ENCODE data around the gene CDKAL1.
A peak's percentile ranks its signal among the peaks of the same experiment; 100 is the strongest.
"Not testable (repeated sequence)": the region's sequence is repeated elsewhere in the genome, so short reads cannot be mapped to it uniquely, and the experiment has no call there.

CDKAL1 gene

GRCh38 chr6:20497216-20498040, 36.8 kb upstream of the CDKAL1 start:
- DNase-seq (ENCODE audit: low read depth, low spot score), result peak; percentile 26
- no peak overlapping the region for H3K4me3 ChIP-seq (ENCODE audit: low read depth, low read length)
- TF ChIP-seq, protein P1, sequence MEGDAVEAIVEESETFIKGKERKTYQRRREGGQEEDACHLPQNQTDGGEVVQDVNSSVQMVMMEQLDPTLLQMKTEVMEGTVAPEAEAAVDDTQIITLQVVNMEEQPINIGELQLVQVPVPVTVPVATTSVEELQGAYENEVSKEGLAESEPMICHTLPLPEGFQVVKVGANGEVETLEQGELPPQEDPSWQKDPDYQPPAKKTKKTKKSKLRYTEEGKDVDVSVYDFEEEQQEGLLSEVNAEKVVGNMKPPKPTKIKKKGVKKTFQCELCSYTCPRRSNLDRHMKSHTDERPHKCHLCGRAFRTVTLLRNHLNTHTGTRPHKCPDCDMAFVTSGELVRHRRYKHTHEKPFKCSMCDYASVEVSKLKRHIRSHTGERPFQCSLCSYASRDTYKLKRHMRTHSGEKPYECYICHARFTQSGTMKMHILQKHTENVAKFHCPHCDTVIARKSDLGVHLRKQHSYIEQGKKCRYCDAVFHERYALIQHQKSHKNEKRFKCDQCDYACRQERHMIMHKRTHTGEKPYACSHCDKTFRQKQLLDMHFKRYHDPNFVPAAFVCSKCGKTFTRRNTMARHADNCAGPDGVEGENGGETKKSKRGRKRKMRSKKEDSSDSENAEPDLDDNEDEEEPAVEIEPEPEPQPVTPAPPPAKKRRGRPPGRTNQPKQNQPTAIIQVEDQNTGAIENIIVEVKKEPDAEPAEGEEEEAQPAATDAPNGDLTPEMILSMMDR (IDR thresholded peaks at IDR 0.05; ENCODE audit: insufficient read depth, low read length, missing control alignments), result no peak
- ChIA-PET CTCF (interaction anchor here (1.0 kb wide), 1 partner anchor 31 kb away, joined by 4 read pairs; no protein-coding TSS in a partner anchor), POLR2A (interaction anchor here (0.5 kb wide), 1 partner anchor 92 kb away, joined by 3 read pairs; no protein-coding TSS in a partner anchor)

GRCh38 chr6:20498041-20498385, 36.2 kb upstream of the CDKAL1 start:
- TF ChIP-seq, protein P1 (IDR thresholded peaks at IDR 0.05; ENCODE audit: insufficient read depth, low read length, missing control alignments), result no peak

DNA sequence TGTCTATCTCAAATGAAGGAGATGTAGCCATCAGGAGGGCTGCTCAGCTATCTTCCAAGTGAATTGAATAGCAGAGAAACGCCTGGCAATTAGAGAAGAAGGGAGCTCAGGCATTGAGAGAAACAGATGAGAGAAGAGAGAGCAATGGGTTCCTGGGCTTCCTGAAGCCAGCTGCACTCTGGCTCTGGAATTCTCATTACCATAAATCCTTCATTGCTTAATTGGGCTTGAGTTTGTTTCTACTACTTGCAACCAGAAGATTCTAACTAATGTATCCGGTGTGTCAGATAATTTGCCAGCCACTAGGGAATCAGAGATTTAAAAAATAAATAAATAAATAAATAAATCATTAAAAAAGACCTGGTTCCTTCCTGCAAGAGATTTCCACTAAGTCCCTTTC, 25.0 kb upstream of the CDKAL1 start:
- no peak for DNase-seq (ENCODE audit: low read depth, low spot score)
- TF ChIP-seq, protein P1 (IDR thresholded peaks at IDR 0.05; ENCODE audit: insufficient read depth, low read length, missing control alignments), result no peak
- ChIA-PET POLR2A (no interaction called here), CTCF (no interaction called here)
- H3K4me3 ChIP-seq (ENCODE audit: low read depth, low read length), result no peak overlapping the region

More at GRCh38 chr6:20498041-20498385, 36.2 kb upstream of the CDKAL1 start:
- DNase-seq (ENCODE audit: low read depth, low spot score), result no peak
- CTCF ChIA-PET, result no interaction called here
- no peak overlapping the region for H3K4me3 ChIP-seq (ENCODE audit: low read depth, low read length)
- POLR2A ChIA-PET, result interaction anchor here (0.5 kb wide), 1 partner anchor 93 kb away, joined by 3 read pairs; no protein-coding TSS in a partner anchor

- H3K4me3 ChIP-seq (ENCODE audit: low read depth, low read length), result no peak overlapping the region
- TF ChIP-seq, protein P1 (IDR thresholded peaks at IDR 0.05; ENCODE audit: insufficient read depth, low read length, missing control alignments), result no peak
- POLR2A ChIA-PET, result no interaction called here
- CTCF ChIA-PET, result interaction anchor here (1.5 to 4.5 kb wide), 2 partner anchors 16 to 18 kb away, joined by 4 to 20 read pairs; no protein-coding TSS in a partner anchor
- DNase-seq (ENCODE audit: low read depth, low spot score), result no peak
Observed at GRCh38 chr6:20511852-20512251, 22.4 kb upstream of the CDKAL1 start.

DNA sequence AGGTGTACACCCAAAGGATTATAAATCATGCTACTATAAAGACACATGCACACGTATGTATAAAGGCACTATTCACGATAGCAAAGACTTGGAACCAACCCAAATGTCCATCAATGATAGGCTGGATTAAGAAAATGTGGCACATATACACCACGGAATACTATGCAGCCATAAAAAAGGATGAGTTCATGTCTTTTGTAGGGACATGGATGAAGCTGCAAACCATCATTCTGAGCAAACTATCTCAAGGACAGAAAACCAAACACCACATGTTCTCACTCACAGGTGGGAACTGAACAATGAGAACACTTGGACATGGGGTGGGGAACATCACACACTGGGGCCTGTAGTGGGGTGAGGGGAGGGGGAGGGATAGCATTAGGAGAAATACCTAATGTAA, 9.0 kb upstream of the CDKAL1 start:
- POLR2A ChIA-PET, result not testable (repeated sequence)

GRCh38 chr6:20529086-20529448, 5.2 kb upstream of the CDKAL1 start:
- CTCF ChIA-PET, result interaction anchor here (0.6 to 2.9 kb wide), 26 partner anchors 8 to 442 kb away, joined by 3 to 60 read pairs (median 10); no protein-coding TSS in a partner anchor
- H3K4me3 ChIP-seq (ENCODE audit: low read depth, low read length); DNase-seq (ENCODE audit: low read depth, low spot score); POLR2A ChIA-PET: not testable (repeated sequence)
- TF ChIP-seq, protein P1 (IDR thresholded peaks at IDR 0.05; ENCODE audit: insufficient read depth, low read length, missing control alignments), result peak; percentile 11

More for the DNA sequence above, 9.0 kb upstream of the CDKAL1 start:
- H3K4me3 ChIP-seq (ENCODE audit: low read depth, low read length); DNase-seq (ENCODE audit: low read depth, low spot score): not testable (repeated sequence)
- CTCF ChIA-PET, result interaction anchor here (3.6 kb wide), 1 partner anchor 120 kb away, joined by 30 read pairs; no protein-coding TSS in a partner anchor
